22Rv1 (cell line): Measurements from ENCODE around the gene TMEM132D.

Experiments
- CTCF ChIP-seq: fragments of 450-650 bp; IDR thresholded peaks from 2 replicates; pipeline ENCODE4 v1.5.1; 2017; ENCODE audit warnings: mild to moderate bottlenecking
- ZFX ChIP-seq: fragments of 450-650 bp; IDR thresholded peaks from 2 replicates; pipeline ENCODE4 v1.6.1; 2017; ENCODE audit warnings: antibody characterized with exemption, borderline replicate concordance

DNA sequence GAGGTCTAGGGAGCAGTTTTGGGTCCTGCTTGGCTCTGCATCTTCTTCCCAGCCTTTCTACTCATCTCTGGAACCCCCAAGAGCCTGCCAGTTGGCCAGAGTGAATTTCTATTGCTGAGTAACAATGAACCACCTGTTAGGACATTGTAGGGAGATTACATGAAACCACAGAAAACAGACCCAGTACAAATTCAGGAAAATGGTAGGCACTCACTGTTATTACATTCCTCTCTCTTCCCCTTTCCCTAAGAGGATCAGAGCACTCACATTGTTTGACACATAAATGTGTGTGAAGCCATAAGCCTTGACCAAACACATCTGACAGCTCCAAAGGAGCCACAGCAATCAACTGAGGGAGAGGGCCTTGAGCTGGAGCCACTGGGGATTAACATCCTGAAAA, 216.1 kb downstream of the TMEM132D start:
- TF ChIP-seq CTCF (no peak), ZFX (no peak)
